ENCODE measurements around the gene SDSL.

SDSL gene

GRCh38 chr12:113466454-113467141 is 44.4 kb downstream of the SDSL start:
- no peak for FAIRE-seq

GRCh38 chr12:113467142-113467501 is 44.9 kb downstream of the SDSL start:
- DNase-seq (ENCODE audit: insufficient read length, low spot score): no peak
- no peak for FAIRE-seq

More at GRCh38 chr12:113466454-113467141, 44.4 kb downstream of the SDSL start:
- no peak for DNase-seq (ENCODE audit: insufficient read length, low spot score)

- FAIRE-seq (no peak), DNase-seq (ENCODE audit: insufficient read length, low spot score) (no peak)
Observed at GRCh38 chr12:113467502-113468364, 45.6 kb downstream of the SDSL start.

GRCh38 chr12:113468365-113469223 is 46.4 kb downstream of the SDSL start:
- FAIRE-seq (no peak), DNase-seq (ENCODE audit: insufficient read length, low spot score) (no peak)

GRCh38 chr12:113469224-113469948 is 47.2 kb downstream of the SDSL start:
- FAIRE-seq: no peak

GRCh38 chr12:113469949-113470743 is 48.0 kb downstream of the SDSL start:
- FAIRE-seq: no peak

More at GRCh38 chr12:113469224-113469948, 47.2 kb downstream of the SDSL start:
- DNase-seq (ENCODE audit: insufficient read length, low spot score): no peak

GRCh38 chr12:113470871-113471618 is 48.9 kb downstream of the SDSL start:
- FAIRE-seq (no peak), DNase-seq (ENCODE audit: insufficient read length, low spot score) (no peak)

More at GRCh38 chr12:113469949-113470743, 48.0 kb downstream of the SDSL start:
- no peak for DNase-seq (ENCODE audit: insufficient read length, low spot score)

- FAIRE-seq: no peak
- no peak for DNase-seq (ENCODE audit: insufficient read length, low spot score)
Observed at GRCh38 chr12:113471619-113472171, 49.5 kb downstream of the SDSL start, which contains the start of gene LHX5. LHX5 (minus strand) TSS chr12:113471871; CDS start chr12:113471498, 373 bp downstream.

- DNase-seq (ENCODE audit: insufficient read length, low spot score) (no peak), FAIRE-seq (no peak)
Observed at GRCh38 chr12:113472191-113473121, 50.3 kb downstream of the SDSL start.

- DNase-seq (ENCODE audit: insufficient read length, low spot score) (no peak), FAIRE-seq (no peak)
Observed at GRCh38 chr12:113473400-113473799, 51.2 kb downstream of the SDSL start.

- no peak for FAIRE-seq
- no peak for DNase-seq (ENCODE audit: insufficient read length, low spot score)
Observed at GRCh38 chr12:113473942-113474341, 51.8 kb downstream of the SDSL start.

- DNase-seq (ENCODE audit: insufficient read length, low spot score): no peak
- FAIRE-seq: no peak
Observed at GRCh38 chr12:113474635-113475436, 52.7 kb downstream of the SDSL start.

GRCh38 chr12:113475451-113476175 is 53.4 kb downstream of the SDSL start:
- DNase-seq (ENCODE audit: insufficient read length, low spot score): no peak
- FAIRE-seq: no peak

GRCh38 chr12:113476176-113476986 is 54.2 kb downstream of the SDSL start:
- FAIRE-seq: no peak
- no peak for DNase-seq (ENCODE audit: insufficient read length, low spot score)
